Femur (tissue), 1 donor: ENCODE measurements around the gene KRTAP20-1.

Source experiments
- DNase-seq: peaks from one replicate; pipeline ENCODE4 v3.0.0-alpha.2; 2017

The KRTAP20-1 gene

DNA sequence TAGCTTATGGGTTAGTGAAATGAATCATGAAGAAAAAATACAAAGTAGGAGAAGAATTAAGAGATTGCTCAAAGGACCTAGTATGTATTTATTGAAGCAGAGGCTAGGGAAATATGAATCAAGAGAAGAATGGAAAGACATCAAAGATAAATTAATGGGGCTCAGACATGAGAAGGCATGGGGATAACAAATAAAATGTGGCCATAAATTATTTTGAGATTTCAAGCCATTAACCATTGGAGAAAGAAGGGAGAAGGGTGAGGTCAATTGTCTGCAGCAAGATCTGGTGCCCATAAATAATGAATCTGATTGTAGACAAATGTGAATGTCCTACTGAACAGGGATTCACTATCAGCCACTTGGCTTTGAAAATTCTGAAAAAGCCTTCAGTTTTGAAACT is 36.7 kb downstream of the KRTAP20-1 start:
- DNase-seq: no peak
